Activated T-cell treated with anti-CD3 and anti-CD28 coated beads, Interleukin-2, amount 50 U/mL, for 72 hours (primary cell): Measurements from ENCODE around the gene PDGFD. TPM values are rescaled to one million over a fixed set of nuclear protein-coding genes. Genes with fewer than 3 reads are reported as not detected.

Experiments used
- ATAC-seq, 2 donors: fragments of 150-1000 bp; cut with Tn5 transposase; replicated peaks in 1 of 2; 2 replicates each; pipeline ENCODE4 v1.10.0; 2021; ENCODE audit warnings: moderate library complexity in 2 of 2, mild to moderate bottlenecking in 1 of 2
- DNase-seq, 2 donors: peaks; one replicate each; pipeline ENCODE4 v3.0.0; 2021 to 2022; ENCODE audit warnings: mixed read lengths in 1 of 2
- H3K27ac Mint-ChIP-seq: one replicate; pipeline ENCODE4 v1.8.0; 2022; ENCODE audit warnings: mild to moderate bottlenecking, moderate library complexity, mixed read lengths
- H3K27me3 Mint-ChIP-seq: one replicate; pipeline ENCODE4 v1.8.0; 2022; ENCODE audit warnings: low read depth, mixed read lengths
- H3K36me3 Mint-ChIP-seq, 2 donors: one replicate each; pipeline ENCODE4 v1.8.0; 2022; ENCODE audit warnings: mixed read lengths in 2 of 2, mild to moderate bottlenecking in 1 of 2; ENCODE audit not compliant: insufficient read depth in 2 of 2
- H3K4me1 Mint-ChIP-seq: one replicate; pipeline ENCODE4 v1.8.0; 2022; ENCODE audit warnings: low read depth, mixed read lengths
- H3K4me3 Mint-ChIP-seq, 2 donors: one replicate each; pipeline ENCODE4 v1.8.0; 2022; ENCODE audit warnings: mild to moderate bottlenecking in 2 of 2, mixed read lengths in 2 of 2, moderate library complexity in 2 of 2
- H3K9me3 Mint-ChIP-seq, 2 donors: one replicate each; pipeline ENCODE4 v1.8.0; 2022; ENCODE audit warnings: mixed read lengths in 2 of 2
- total RNA-seq, 2 donors: library from RNA; stranded (reverse); gene quantifications; one replicate each; pipeline ENCODE4 v1.2.3, GENCODE V29; 2022

Gene PDGFD
- under 1 TPM in 1 of 2 donors, not detected in 1; 0.05 TPM for total RNA-seq

- H3K27me3 Mint-ChIP-seq, result peaks cover 32% of the 10 kb centered on the region
- peak; percentile 7 to 36 for DNase-seq
Measured at GRCh38 chr11:104164028-104164520, at the start of gene PDGFD. PDGFD (minus strand) TSS chr11:104164147.

GRCh38 chr11:104206936-104207335 lies 43.0 kb upstream of the PDGFD start:
- H3K27me3 Mint-ChIP-seq, result no peaks in the 10 kb centered on the region
- H3K9me3 Mint-ChIP-seq, result peaks cover 2 to 6% of the 10 kb centered on the region in 2 donors
- DNase-seq (no peak), ATAC-seq (no peak)
- H3K4me1 Mint-ChIP-seq, result no peaks in the 10 kb centered on the region
- H3K27ac Mint-ChIP-seq, result no peak overlapping the region
- peaks cover 0 to 3% of the 10 kb centered on the region in 2 donors for H3K36me3 Mint-ChIP-seq
- no peak overlapping the region for H3K4me3 Mint-ChIP-seq

More at GRCh38 chr11:104164028-104164520, at the start of gene PDGFD:
- ATAC-seq, result peak; percentile 76 to 78
- H3K27ac Mint-ChIP-seq, result no peak within 1 kb of the TSS
- no peaks in the 10 kb centered on the region for H3K4me1 Mint-ChIP-seq
- H3K9me3 Mint-ChIP-seq, result no peaks in the 10 kb centered on the region
- H3K36me3 Mint-ChIP-seq, result no peaks in the 10 kb centered on the region
- H3K4me3 Mint-ChIP-seq, result peak within 1 kb of the TSS; percentile 73 to 75

- Mint-ChIP-seq H3K4me3 (no peak overlapping the region), H3K4me1 (no peaks in the 10 kb centered on the region), H3K36me3 (no peaks in the 10 kb centered on the region), H3K9me3 (peaks cover 2% of the 10 kb centered on the region in 2 donors), H3K27me3 (no peaks in the 10 kb centered on the region), H3K27ac (no peak overlapping the region)
- no peak for DNase-seq
- no peak for ATAC-seq
Measured at GRCh38 chr11:104205838-104206237, 41.9 kb upstream of the PDGFD start.

GRCh38 chr11:104200688-104201087 lies 36.7 kb upstream of the PDGFD start:
- Mint-ChIP-seq H3K27ac (no peak overlapping the region), H3K4me3 (no peak overlapping the region), H3K36me3 (no peaks in the 10 kb centered on the region), H3K4me1 (no peaks in the 10 kb centered on the region), H3K9me3 (no peaks in the 10 kb centered on the region), H3K27me3 (no peaks in the 10 kb centered on the region)
- ATAC-seq (no peak), DNase-seq (no peak)

GRCh38 chr11:104199053-104199452 lies 35.1 kb upstream of the PDGFD start:
- H3K27ac Mint-ChIP-seq, result no peak overlapping the region
- no peaks in the 10 kb centered on the region for H3K36me3 Mint-ChIP-seq
- no peaks in the 10 kb centered on the region for H3K9me3 Mint-ChIP-seq
- H3K4me3 Mint-ChIP-seq, result no peak overlapping the region
- no peaks in the 10 kb centered on the region for H3K4me1 Mint-ChIP-seq
- no peak for DNase-seq
- ATAC-seq, result no peak
- no peaks in the 10 kb centered on the region for H3K27me3 Mint-ChIP-seq

GRCh38 chr11:104198576-104198975 lies 34.6 kb upstream of the PDGFD start:
- no peaks in the 10 kb centered on the region for H3K4me1 Mint-ChIP-seq
- no peaks in the 10 kb centered on the region for H3K27me3 Mint-ChIP-seq
- no peak overlapping the region for H3K27ac Mint-ChIP-seq
- no peak for ATAC-seq
- H3K9me3 Mint-ChIP-seq, result no peaks in the 10 kb centered on the region
- no peak for DNase-seq
- no peak overlapping the region for H3K4me3 Mint-ChIP-seq
- H3K36me3 Mint-ChIP-seq, result no peaks in the 10 kb centered on the region

GRCh38 chr11:104191124-104191523 lies 27.2 kb upstream of the PDGFD start:
- Mint-ChIP-seq H3K36me3 (no peaks in the 10 kb centered on the region), H3K4me3 (no peak overlapping the region), H3K27ac (no peak overlapping the region), H3K9me3 (no peaks in the 10 kb centered on the region), H3K4me1 (no peaks in the 10 kb centered on the region), H3K27me3 (no peaks in the 10 kb centered on the region)
- ATAC-seq (no peak), DNase-seq (no peak)

GRCh38 chr11:104183593-104183992 lies 19.6 kb upstream of the PDGFD start:
- Mint-ChIP-seq H3K4me1 (no peaks in the 10 kb centered on the region), H3K27me3 (no peaks in the 10 kb centered on the region), H3K36me3 (no peaks in the 10 kb centered on the region), H3K4me3 (no peak overlapping the region), H3K27ac (no peak overlapping the region), H3K9me3 (no peaks in the 10 kb centered on the region)
- ATAC-seq, result no peak
- DNase-seq, result no peak

- H3K9me3 Mint-ChIP-seq, result no peaks in the 10 kb centered on the region
- no peaks in the 10 kb centered on the region for H3K27me3 Mint-ChIP-seq
- no peak overlapping the region for H3K27ac Mint-ChIP-seq
- H3K36me3 Mint-ChIP-seq, result no peaks in the 10 kb centered on the region
- no peaks in the 10 kb centered on the region for H3K4me1 Mint-ChIP-seq
- DNase-seq (no peak), ATAC-seq (no peak)
- H3K4me3 Mint-ChIP-seq, result no peak overlapping the region
Measured at GRCh38 chr11:104175769-104176168, 11.8 kb upstream of the PDGFD start.

- DNase-seq, result no peak
- Mint-ChIP-seq H3K9me3 (no peaks in the 10 kb centered on the region), H3K4me3 (no peak overlapping the region), H3K27ac (no peak overlapping the region), H3K36me3 (no peaks in the 10 kb centered on the region), H3K27me3 (peaks cover 7% of the 10 kb centered on the region), H3K4me1 (no peaks in the 10 kb centered on the region)
- ATAC-seq, result no peak
Measured at GRCh38 chr11:104169091-104169490, 5.1 kb upstream of the PDGFD start.

GRCh38 chr11:104165014-104165413 lies 1.1 kb upstream of the PDGFD start:
- H3K9me3 Mint-ChIP-seq, result no peaks in the 10 kb centered on the region
- H3K27me3 Mint-ChIP-seq, result peaks cover 32% of the 10 kb centered on the region
- no peak overlapping the region for H3K27ac Mint-ChIP-seq

GRCh38 chr11:104163100-104164027 lies 583 bp downstream of the PDGFD start:
- H3K27ac Mint-ChIP-seq, result no peak overlapping the region
- no peak for DNase-seq
- no peaks in the 10 kb centered on the region for H3K9me3 Mint-ChIP-seq
- H3K27me3 Mint-ChIP-seq, result peaks cover 32% of the 10 kb centered on the region
- H3K4me1 Mint-ChIP-seq, result no peaks in the 10 kb centered on the region
- H3K36me3 Mint-ChIP-seq, result no peaks in the 10 kb centered on the region
- H3K4me3 Mint-ChIP-seq, result peak overlapping the region; percentile 73 to 75
- ATAC-seq, result no peak

More at GRCh38 chr11:104165014-104165413, 1.1 kb upstream of the PDGFD start:
- Mint-ChIP-seq H3K36me3 (no peaks in the 10 kb centered on the region), H3K4me1 (no peaks in the 10 kb centered on the region), H3K4me3 (no peak overlapping the region)
- DNase-seq (no peak), ATAC-seq (no peak)

GRCh38 chr11:104161751-104162450 lies 2.0 kb downstream of the PDGFD start:
- ATAC-seq, result no peak

More at GRCh38 chr11:104161751-104162450, 2.0 kb downstream of the PDGFD start:
- H3K4me3 Mint-ChIP-seq, result no peak overlapping the region
- H3K27ac Mint-ChIP-seq, result no peak overlapping the region
- no peaks in the 10 kb centered on the region for H3K9me3 Mint-ChIP-seq
- H3K27me3 Mint-ChIP-seq, result peaks cover 32% of the 10 kb centered on the region
- no peaks in the 10 kb centered on the region for H3K4me1 Mint-ChIP-seq
- no peaks in the 10 kb centered on the region for H3K36me3 Mint-ChIP-seq
- DNase-seq, result no peak
